ENCODE results near the gene RFC5.

RFC5 gene

DNA sequence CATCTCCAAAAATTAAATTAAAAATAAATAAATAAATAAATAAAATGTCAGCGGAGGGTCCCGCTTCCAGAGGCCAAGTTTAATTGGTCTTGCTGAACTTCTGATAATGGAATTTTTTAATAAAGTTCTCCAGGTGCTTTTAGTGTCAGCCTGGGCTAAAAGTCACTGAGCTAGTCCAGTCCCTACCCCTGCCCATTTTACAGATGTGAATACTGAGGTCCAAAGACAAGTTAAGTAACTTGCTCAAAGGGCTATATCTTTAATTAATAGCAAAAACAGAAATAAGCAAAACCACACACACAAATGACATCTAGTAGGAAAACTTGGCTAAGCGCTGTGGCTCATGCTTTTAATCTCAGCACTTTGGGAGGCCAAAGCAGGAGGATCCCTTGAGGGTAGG lies 5.6 kb upstream of the RFC5 start:
- DNase-seq = no peak
- Histone ChIP-seq H2BK12ac (ENCODE audit: low read length) (no peak overlapping the region), H3K36me3 (ENCODE audit: control insufficient read depth in 1 of 2, insufficient read depth in 2 of 2, low read length in 2 of 2) (no peaks in the 10 kb centered on the region), H3K79me1 (ENCODE audit: low read length) (no peaks in the 10 kb centered on the region), H3K9ac (ENCODE audit: low read length) (no peak overlapping the region), H3K4me1 (ENCODE audit: control insufficient read depth in 1 of 2, insufficient read depth in 2 of 2, low read length in 2 of 2) (no peaks in the 10 kb centered on the region), H3K9me3 (ENCODE audit: insufficient read depth, low read depth, low read length) (no peaks in the 10 kb centered on the region), H3K23ac (ENCODE audit: low read length) (no peak overlapping the region), H4K8ac (ENCODE audit: low read depth, low read length) (no peak overlapping the region), H3K4me2 (ENCODE audit: low read length) (no peak overlapping the region), H3K27ac (ENCODE audit: low read depth, low read length) (no peak overlapping the region), H2BK5ac (ENCODE audit: low read depth, low read length, poor library complexity) (no peak overlapping the region), H3K4ac (ENCODE audit: low read depth, low read length) (no peak overlapping the region), H2AFZ (ENCODE audit: insufficient read depth, low read length, poor library complexity) (no peak overlapping the region), H4K91ac (ENCODE audit: low read depth, low read length) (no peak overlapping the region), H2AK5ac (ENCODE audit: low read length) (no peak overlapping the region), H4K12ac (ENCODE audit: low read depth, low read length) (no peak overlapping the region), H3K79me2 (ENCODE audit: control insufficient read depth, insufficient read depth, low read length, poor library complexity) (no peaks in the 10 kb centered on the region), H3K27me3 (ENCODE audit: insufficient read depth, low read length) (no peaks in the 10 kb centered on the region), H2BK120ac (ENCODE audit: insufficient read depth, low read length, poor library complexity) (no peak overlapping the region), H3K14ac (ENCODE audit: low read length) (no peak overlapping the region), H3K18ac (ENCODE audit: low read length) (no peak overlapping the region), H3K4me3 (ENCODE audit: low read depth, low read length) (no peak overlapping the region)
- WGBS (ENCODE audit: extremely low coverage, insufficient coverage, insufficient read length) = no CpG with 5 or more reads among the region's 3 CpGs

DNA sequence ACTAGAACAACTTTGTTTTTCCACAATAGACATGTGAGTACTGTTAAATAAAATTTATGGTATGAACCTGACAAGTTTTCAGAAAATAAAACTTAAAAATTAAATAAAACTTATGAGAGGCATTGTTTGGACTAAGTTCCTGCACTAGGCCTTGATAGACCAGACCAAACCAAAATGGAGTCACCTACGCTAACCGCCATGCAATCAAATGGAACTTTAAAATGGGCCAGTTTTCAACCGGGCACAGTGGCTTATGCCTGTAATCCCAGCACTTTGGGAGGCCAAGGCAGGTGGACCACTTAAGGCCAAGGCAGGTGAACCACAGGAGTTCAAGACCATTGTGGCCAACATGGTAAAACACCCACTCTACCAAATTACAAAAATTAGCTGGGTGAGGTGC lies 5.1 kb upstream of the RFC5 start:
- no peak overlapping the region for H2BK5ac ChIP-seq (ENCODE audit: low read depth, low read length, poor library complexity)
- no peaks in the 10 kb centered on the region for H3K79me2 ChIP-seq (ENCODE audit: control insufficient read depth, insufficient read depth, low read length, poor library complexity)
- H3K4me2 ChIP-seq (ENCODE audit: low read length) = no peak overlapping the region
- no peak for DNase-seq
- no peak overlapping the region for H2AFZ ChIP-seq (ENCODE audit: insufficient read depth, low read length, poor library complexity)
- H3K14ac ChIP-seq (ENCODE audit: low read length) = no peak overlapping the region
- WGBS (ENCODE audit: extremely low coverage, insufficient coverage, insufficient read length) = no CpG with 5 or more reads among the region's 3 CpGs
- no peak overlapping the region for H3K23ac ChIP-seq (ENCODE audit: low read length)
- H3K79me1 ChIP-seq (ENCODE audit: low read length) = no peaks in the 10 kb centered on the region
- no peak overlapping the region for H4K12ac ChIP-seq (ENCODE audit: low read depth, low read length)
- H3K18ac ChIP-seq (ENCODE audit: low read length) = no peak overlapping the region
- H3K36me3 ChIP-seq (ENCODE audit: control insufficient read depth in 1 of 2, insufficient read depth in 2 of 2, low read length in 2 of 2) = no peaks in the 10 kb centered on the region
- H3K4me1 ChIP-seq (ENCODE audit: control insufficient read depth in 1 of 2, insufficient read depth in 2 of 2, low read length in 2 of 2) = no peaks in the 10 kb centered on the region
- no peaks in the 10 kb centered on the region for H3K27me3 ChIP-seq (ENCODE audit: insufficient read depth, low read length)
- H2BK120ac ChIP-seq (ENCODE audit: insufficient read depth, low read length, poor library complexity) = no peak overlapping the region
- no peak overlapping the region for H3K4me3 ChIP-seq (ENCODE audit: low read depth, low read length)
- H2AK5ac ChIP-seq (ENCODE audit: low read length) = no peak overlapping the region
- H3K9ac ChIP-seq (ENCODE audit: low read length) = no peak overlapping the region
- no peak overlapping the region for H2BK12ac ChIP-seq (ENCODE audit: low read length)
- no peak overlapping the region for H3K4ac ChIP-seq (ENCODE audit: low read depth, low read length)
- H4K91ac ChIP-seq (ENCODE audit: low read depth, low read length) = no peak overlapping the region
- no peak overlapping the region for H3K27ac ChIP-seq (ENCODE audit: low read depth, low read length)
- no peak overlapping the region for H4K8ac ChIP-seq (ENCODE audit: low read depth, low read length)
- no peaks in the 10 kb centered on the region for H3K9me3 ChIP-seq (ENCODE audit: insufficient read depth, low read depth, low read length)

DNA sequence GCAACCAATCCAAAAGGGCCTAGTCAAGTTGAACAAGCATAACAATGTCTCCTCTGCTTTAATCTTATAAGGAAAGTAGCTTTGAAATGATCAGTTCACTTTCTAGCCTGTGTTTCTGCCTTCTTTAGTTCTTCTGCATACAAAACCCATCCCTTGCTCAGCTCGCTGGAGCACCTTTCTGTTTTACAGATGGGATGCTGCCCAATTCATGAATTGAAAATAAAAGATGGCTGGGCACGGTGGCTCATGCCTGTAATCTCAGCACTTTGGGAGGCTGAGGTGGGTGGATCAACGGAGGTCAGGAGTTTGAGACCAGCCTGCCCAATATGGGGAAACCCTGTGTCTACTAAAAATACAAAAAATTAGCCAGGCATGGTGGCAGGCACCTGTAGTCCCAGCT lies 4.5 kb upstream of the RFC5 start:
- H3K18ac ChIP-seq (ENCODE audit: low read length) = no peak overlapping the region
- WGBS (ENCODE audit: extremely low coverage, insufficient coverage, insufficient read length) = no CpG with 5 or more reads among the region's 3 CpGs
- no peak overlapping the region for H3K23ac ChIP-seq (ENCODE audit: low read length)
- H3K4me2 ChIP-seq (ENCODE audit: low read length) = no peak overlapping the region
- H3K9me3 ChIP-seq (ENCODE audit: insufficient read depth, low read depth, low read length) = no peaks in the 10 kb centered on the region
- H3K79me2 ChIP-seq (ENCODE audit: control insufficient read depth, insufficient read depth, low read length, poor library complexity) = peaks cover 4% of the 10 kb centered on the region
- H2BK5ac ChIP-seq (ENCODE audit: low read depth, low read length, poor library complexity) = no peak overlapping the region
- H3K36me3 ChIP-seq (ENCODE audit: control insufficient read depth in 1 of 2, insufficient read depth in 2 of 2, low read length in 2 of 2) = no peaks in the 10 kb centered on the region
- no peak overlapping the region for H3K9ac ChIP-seq (ENCODE audit: low read length)
- H4K8ac ChIP-seq (ENCODE audit: low read depth, low read length) = no peak overlapping the region
- no peak overlapping the region for H2BK12ac ChIP-seq (ENCODE audit: low read length)
- H3K27ac ChIP-seq (ENCODE audit: low read depth, low read length) = no peak overlapping the region
- no peak overlapping the region for H4K91ac ChIP-seq (ENCODE audit: low read depth, low read length)
- no peak overlapping the region for H2AK5ac ChIP-seq (ENCODE audit: low read length)
- no peak overlapping the region for H3K14ac ChIP-seq (ENCODE audit: low read length)
- no peak overlapping the region for H3K4ac ChIP-seq (ENCODE audit: low read depth, low read length)
- H3K27me3 ChIP-seq (ENCODE audit: insufficient read depth, low read length) = no peaks in the 10 kb centered on the region
- no peak for DNase-seq
- H3K4me1 ChIP-seq (ENCODE audit: control insufficient read depth in 1 of 2, insufficient read depth in 2 of 2, low read length in 2 of 2) = peaks cover 0 to under 1% of the 10 kb centered on the region in 2 experiments
- peaks cover 3% of the 10 kb centered on the region for H3K79me1 ChIP-seq (ENCODE audit: low read length)
- H2BK120ac ChIP-seq (ENCODE audit: insufficient read depth, low read length, poor library complexity) = no peak overlapping the region
- no peak overlapping the region for H2AFZ ChIP-seq (ENCODE audit: insufficient read depth, low read length, poor library complexity)
- H3K4me3 ChIP-seq (ENCODE audit: low read depth, low read length) = no peak overlapping the region
- H4K12ac ChIP-seq (ENCODE audit: low read depth, low read length) = no peak overlapping the region

DNA sequence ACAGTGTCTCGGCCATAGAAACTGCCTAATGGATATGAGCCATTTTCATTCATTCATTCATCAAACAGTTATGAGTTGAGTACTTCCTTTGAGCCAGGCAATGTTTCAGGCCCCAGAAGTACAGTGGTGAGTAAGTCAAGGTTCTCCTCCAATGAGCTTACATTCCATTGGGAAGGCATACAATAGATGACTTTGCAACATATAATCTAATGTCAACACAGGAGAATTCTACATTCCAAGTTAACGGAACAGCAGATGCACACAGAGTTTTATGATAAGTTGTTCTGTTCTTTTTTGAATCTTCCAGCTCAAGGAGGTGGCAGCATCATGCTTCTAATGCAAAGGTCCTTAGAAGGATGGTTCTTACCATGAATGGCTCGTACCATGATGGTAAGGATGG lies 3.2 kb upstream of the RFC5 start:
- Histone ChIP-seq H3K4me2 (ENCODE audit: low read length) (no peak overlapping the region), H3K9ac (ENCODE audit: low read length) (no peak overlapping the region), H4K12ac (ENCODE audit: low read depth, low read length) (no peak overlapping the region), H3K79me1 (ENCODE audit: low read length) (peaks cover 3% of the 10 kb centered on the region), H3K18ac (ENCODE audit: low read length) (no peak overlapping the region), H2BK12ac (ENCODE audit: low read length) (no peak overlapping the region), H3K27ac (ENCODE audit: low read depth, low read length) (no peak overlapping the region), H3K79me2 (ENCODE audit: control insufficient read depth, insufficient read depth, low read length, poor library complexity) (peaks cover 5% of the 10 kb centered on the region), H3K4me3 (ENCODE audit: low read depth, low read length) (no peak overlapping the region), H3K9me3 (ENCODE audit: insufficient read depth, low read depth, low read length) (no peaks in the 10 kb centered on the region), H3K4me1 (ENCODE audit: control insufficient read depth in 1 of 2, insufficient read depth in 2 of 2, low read length in 2 of 2) (peaks cover 0 to 4% of the 10 kb centered on the region in 2 experiments), H3K14ac (ENCODE audit: low read length) (no peak overlapping the region), H4K91ac (ENCODE audit: low read depth, low read length) (no peak overlapping the region), H3K36me3 (ENCODE audit: control insufficient read depth in 1 of 2, insufficient read depth in 2 of 2, low read length in 2 of 2) (peaks cover 0 to 1% of the 10 kb centered on the region in 2 experiments), H2AFZ (ENCODE audit: insufficient read depth, low read length, poor library complexity) (no peak overlapping the region), H2BK5ac (ENCODE audit: low read depth, low read length, poor library complexity) (no peak overlapping the region), H2BK120ac (ENCODE audit: insufficient read depth, low read length, poor library complexity) (no peak overlapping the region), H3K23ac (ENCODE audit: low read length) (no peak overlapping the region), H2AK5ac (ENCODE audit: low read length) (no peak overlapping the region), H3K27me3 (ENCODE audit: insufficient read depth, low read length) (no peaks in the 10 kb centered on the region), H3K4ac (ENCODE audit: low read depth, low read length) (no peak overlapping the region), H4K8ac (ENCODE audit: low read depth, low read length) (no peak overlapping the region)
- WGBS (ENCODE audit: extremely low coverage, insufficient coverage, insufficient read length) = no CpG with 5 or more reads among the region's 3 CpGs
- DNase-seq = no peak

Data from trophoblast cell (in vitro differentiated cells and primary cell).